ENCODE measurements around the gene TGFBR1.
"Not testable (repeated sequence)": the region's sequence is repeated elsewhere in the genome, so short reads cannot be mapped to it uniquely, and the experiment has no call there.

DNA sequence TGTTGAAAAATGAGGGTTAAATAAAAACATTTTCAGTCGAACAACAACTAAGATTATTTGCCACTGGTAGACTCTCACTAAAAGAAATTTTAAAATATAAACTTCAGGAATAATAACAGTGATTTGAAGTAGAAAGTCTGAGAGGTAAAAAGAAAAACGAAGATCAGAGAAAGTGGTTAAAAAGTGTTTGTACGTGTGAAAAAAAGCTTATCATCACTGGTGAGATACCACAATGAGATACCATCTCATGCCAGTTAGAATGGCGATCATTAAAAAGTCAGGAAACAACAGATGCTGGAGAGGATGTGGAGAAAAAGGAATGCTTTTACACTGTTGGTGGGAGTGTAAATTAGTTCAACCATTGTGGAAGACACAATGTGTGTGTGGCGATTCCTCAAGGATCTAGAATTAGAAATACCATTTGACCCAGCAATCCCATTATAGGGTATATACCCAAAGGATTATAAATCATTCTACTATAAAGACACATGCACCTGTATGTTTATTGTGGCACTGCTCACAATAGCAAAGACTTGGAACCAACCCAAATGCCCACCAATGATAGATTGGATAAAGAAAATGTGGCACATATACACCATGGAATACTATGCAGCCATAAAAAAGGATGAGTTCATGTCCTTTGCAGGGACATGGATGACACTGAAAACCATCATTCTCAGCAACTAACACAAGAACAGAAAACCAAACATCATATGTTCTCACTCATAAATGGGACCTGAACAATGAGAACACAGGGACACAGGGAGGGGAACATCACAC is 4.9 kb upstream of the TGFBR1 start:
- not testable (repeated sequence) for TF ChIP-seq POLR2A, POLR2AphosphoS5 (IDR thresholded peaks at IDR 0.05)
- TF ChIP-seq, protein P1, sequence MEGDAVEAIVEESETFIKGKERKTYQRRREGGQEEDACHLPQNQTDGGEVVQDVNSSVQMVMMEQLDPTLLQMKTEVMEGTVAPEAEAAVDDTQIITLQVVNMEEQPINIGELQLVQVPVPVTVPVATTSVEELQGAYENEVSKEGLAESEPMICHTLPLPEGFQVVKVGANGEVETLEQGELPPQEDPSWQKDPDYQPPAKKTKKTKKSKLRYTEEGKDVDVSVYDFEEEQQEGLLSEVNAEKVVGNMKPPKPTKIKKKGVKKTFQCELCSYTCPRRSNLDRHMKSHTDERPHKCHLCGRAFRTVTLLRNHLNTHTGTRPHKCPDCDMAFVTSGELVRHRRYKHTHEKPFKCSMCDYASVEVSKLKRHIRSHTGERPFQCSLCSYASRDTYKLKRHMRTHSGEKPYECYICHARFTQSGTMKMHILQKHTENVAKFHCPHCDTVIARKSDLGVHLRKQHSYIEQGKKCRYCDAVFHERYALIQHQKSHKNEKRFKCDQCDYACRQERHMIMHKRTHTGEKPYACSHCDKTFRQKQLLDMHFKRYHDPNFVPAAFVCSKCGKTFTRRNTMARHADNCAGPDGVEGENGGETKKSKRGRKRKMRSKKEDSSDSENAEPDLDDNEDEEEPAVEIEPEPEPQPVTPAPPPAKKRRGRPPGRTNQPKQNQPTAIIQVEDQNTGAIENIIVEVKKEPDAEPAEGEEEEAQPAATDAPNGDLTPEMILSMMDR (IDR thresholded peaks at IDR 0.05) = not testable (repeated sequence)
